GM18909 (cell line): Measurements from ENCODE around the gene RPH3AL.
"Not testable (repeated sequence)": the region's sequence is repeated elsewhere in the genome, so short reads cannot be mapped to it uniquely, and the experiment has no call there.

Experiments
- ATAC-seq: cut with Tn5 transposase; IDR thresholded peaks from one replicate; pipeline ENCODE4 v1.9.1; 2021; ENCODE audit warnings: mild to moderate bottlenecking; ENCODE audit not compliant: unreplicated experiment, poor library complexity

The RPH3AL gene

DNA sequence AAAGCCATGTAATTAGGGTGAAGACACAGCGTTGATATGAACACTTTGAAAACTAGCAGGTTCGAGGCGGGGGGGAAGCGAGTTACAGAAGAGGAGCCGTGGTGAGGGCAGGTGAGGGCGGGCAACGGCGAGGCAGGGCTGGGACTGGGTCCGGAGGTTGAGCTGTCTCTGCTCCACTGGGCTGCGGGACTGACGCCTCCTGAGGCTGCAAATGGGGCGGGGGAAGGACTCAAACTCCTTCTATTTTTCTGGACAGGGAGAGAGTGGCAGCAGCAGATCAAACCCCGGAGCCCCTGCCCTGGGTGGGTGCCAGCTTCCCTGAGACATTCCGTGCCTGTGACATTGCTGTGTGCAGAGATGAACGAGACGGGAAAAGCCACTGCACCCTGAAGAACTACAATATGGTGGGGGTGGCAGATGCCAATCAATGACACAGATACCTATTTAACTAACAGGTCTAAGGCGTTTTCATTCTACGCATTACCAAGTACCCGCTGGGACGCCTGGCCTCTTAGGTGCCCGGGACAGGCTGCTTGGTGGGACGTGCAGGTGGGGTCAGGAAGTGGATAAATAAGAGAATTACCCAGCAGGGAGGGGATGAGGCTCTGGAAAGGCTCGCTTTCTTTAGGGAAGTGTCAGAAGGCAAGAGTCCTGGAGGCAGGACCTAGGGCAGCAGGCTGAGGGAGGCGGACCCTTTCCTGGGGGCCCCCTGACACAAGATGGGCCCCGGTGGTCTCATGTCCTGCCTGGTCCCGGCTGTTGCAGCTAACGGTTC is 30.4 kb downstream of the RPH3AL start:
- no peak for ATAC-seq

GRCh38 chr17:321386-321941 is 31.1 kb downstream of the RPH3AL start:
- ATAC-seq, result no peak

DNA sequence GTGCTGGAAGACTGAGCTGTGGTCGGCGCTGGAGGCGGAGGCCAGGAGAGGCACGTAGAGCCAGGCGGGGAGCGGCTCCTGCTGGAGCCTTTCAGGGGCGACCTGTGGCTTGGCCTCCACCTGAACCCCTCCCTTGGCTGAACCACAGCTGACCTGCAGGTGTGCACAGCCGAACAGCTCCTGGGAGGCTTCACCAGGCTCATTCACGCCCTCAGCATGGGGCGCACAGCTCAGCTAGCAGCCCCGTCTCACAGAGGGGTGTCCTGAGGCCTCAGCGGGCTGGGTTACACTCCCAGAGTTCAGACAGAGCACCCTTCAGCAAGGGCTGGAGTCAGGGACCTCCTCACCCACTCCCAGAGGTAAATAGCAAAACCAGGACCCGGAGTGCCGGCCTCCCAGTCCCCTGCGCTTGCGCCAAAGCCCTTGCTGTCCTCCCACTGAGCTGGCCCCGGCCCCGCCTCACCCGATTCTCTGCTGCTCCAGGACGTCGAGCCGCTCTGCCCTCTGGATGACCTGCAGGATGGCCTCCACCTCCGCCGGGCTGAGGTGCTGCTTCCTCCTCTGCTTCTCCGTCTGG is 31.7 kb downstream of the RPH3AL start:
- ATAC-seq, result no peak

DNA sequence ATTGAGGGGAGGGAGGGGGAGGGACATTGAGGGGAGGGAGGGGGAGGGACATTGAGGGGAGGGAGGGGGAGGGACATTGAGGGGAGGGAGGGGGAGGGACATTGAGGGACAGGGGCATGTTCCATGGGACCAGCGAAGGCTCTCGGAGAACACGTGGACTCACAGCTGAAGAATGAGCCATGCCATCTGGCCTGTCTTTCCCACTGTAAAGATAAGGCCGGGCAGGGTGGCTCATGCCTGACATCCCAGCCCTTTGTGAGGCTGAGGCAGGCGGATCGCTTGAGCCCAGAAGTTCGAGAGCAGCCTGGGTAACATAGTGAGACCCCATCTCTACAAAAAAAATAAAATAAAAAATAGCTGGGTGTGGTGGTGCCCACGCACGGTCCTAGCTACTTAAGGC is 32.5 kb downstream of the RPH3AL start:
- ATAC-seq, result no peak

DNA sequence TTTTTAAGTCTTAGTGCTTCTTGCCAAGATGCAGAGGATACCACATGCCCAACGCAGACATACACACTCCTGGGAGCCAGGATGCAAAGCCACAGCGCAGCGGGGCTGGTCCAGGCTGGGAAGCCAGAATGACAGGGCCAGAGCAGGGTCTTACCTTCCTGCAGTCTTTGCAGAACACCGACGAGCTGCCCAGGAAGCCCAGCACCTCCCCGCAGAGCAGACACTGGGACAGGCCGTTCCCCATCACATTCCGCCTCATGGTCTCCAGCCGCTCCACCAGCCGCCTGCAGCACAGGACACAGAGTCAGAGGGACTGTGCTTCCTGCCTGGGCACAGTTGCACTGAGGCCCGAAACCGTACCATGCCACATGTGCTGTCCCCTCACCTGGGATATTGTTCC is 33.3 kb downstream of the RPH3AL start:
- no peak for ATAC-seq

GRCh38 chr17:317070-317469 is 35.5 kb downstream of the RPH3AL start:
- not testable (repeated sequence) for ATAC-seq

- not testable (repeated sequence) for ATAC-seq
Measured at GRCh38 chr17:315399-315798, 37.2 kb downstream of the RPH3AL start.

GRCh38 chr17:314614-314944 is 38.0 kb downstream of the RPH3AL start:
- ATAC-seq, result not testable (repeated sequence)

DNA sequence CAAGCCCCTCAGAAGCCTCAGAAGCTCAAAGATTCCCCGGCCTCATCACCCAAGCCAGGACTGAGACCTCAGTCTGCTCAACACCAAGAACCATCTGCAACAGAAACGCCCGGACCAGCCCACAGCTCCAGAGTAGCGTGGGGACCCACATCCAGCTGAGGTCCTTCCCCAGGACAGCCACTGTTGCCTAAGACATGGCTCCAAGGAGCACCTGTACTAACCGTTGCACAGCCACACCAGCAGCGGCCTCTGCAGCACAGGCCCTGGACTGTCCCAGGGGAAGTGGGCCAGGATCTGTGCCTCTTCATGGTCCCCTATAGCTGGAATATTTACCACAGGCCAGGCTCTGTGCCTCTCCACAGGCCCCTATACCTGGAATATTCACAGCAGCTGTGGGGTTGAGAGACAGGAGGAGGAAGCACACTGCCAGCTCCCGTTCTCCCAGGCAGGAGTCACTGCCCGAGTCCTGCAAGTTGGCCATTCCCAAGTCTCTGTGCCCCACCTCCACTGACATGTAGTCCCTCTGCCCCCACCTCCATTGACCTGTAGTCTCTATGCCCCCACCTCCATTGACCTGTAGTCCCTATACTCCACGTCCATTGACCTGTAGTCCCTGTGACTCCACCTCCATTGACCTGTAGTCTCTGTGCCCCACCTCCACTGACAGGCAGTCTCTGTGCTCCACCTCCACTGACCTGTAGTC is 38.5 kb downstream of the RPH3AL start:
- ATAC-seq, result no peak

- ATAC-seq, result no peak
Measured at GRCh38 chr17:313231-313630, 39.4 kb downstream of the RPH3AL start.

- ATAC-seq, result no peak
Measured at GRCh38 chr17:312476-313148, 40.0 kb downstream of the RPH3AL start.

- ATAC-seq, result no peak
Measured at GRCh38 chr17:311119-311782, 41.4 kb downstream of the RPH3AL start.

DNA sequence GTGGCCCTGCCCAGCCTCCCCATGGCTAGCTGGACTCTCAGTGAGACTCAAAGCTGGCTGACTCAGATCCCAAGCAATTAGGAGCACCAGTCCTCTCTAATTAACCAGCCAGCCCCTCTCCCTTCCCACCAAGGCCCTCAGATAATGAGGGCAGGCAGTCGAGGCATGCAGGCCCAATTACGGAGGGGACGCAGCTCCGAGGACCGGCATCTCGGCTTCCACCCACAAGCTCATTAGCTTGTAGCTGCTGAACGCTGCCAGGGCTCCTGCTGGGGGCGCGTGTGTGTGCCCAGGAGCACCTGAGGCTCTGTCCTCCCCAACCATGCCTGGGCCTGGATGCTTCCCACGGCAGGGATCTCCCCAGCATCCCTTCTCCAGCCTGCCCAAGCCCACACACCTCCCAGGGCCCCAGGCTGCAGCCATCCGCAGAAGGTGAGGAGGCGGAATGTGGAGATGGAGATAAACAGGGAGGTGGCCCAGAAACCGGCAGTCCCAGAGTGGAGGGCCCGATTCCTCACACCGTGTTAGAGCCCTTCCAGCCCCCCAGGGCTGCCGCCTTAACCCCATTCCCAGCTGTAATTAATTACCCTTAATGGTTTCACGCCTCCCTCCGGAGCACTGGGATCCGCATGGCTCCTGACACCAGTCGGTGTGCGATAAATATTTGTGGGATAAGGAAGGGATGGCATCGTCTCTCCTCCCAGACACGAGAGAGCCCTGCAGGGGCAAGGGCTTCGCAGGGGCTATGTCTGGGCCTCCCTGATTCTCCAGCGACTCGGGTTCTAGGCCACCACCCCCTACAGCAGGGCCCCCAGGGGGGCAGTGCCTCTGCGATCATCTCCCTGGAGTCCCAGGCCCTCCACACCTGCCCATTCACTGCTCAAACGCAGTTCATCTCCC is 42.2 kb downstream of the RPH3AL start:
- ATAC-seq, result no peak

- ATAC-seq, result no peak
Measured at GRCh38 chr17:309361-309888, 43.2 kb downstream of the RPH3AL start.

DNA sequence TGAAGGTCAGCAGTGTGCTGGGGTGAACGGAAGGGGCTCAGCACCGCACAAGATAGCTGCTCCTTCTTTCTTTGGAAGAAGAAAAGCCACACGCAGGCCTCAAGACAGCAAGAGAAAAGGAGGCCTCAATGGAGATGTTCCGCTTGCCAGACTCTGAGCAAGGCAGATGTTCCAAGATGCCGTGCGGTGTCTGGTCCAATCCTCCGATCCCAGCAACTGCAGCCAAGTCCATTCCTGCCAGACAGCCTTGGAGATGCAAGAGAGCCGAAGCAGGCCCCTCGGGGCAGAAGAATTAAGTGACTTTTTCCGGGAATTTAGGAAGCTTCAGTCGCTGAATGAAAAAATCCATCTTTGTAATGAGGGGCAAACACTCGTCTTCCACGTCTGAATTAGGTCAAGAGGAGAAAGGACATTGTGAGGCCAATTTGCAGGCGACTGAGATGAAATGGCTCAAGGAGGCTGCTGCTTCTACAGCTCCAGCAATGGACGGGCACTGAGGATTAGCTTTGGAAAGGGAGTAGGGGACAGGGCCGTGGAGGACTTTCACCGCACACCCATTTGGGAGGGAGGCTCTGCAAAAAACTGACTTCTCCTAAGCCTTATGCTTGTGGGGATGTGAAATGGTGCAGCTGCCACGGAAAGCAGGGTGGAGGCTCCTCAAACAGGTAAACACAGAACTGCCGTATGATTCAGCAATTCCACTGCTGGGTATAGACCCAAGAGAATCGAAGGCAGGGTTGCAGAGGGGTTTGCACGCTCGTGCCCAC is 44.7 kb downstream of the RPH3AL start:
- no peak for ATAC-seq

DNA sequence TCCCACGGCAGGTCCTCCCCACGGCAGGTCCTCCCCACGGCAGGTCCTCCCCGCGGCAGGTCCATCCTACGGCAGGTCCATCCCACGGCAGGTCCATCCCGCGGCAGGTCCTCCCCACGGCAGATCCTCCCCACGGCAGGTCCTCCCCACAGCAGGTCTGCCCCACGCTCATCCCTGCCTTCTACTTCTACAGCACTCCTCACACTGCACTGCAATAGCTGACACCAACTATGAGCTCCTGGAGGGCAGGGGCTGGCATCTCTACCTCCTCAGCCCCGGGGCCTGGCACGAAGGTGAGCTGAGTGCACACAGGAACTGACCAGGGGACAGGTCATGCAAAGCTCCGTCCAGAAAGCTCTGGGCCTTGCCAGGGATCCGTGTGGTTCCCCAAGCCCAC is 45.3 kb downstream of the RPH3AL start:
- ATAC-seq, result no peak

- ATAC-seq, result no peak
Measured at GRCh38 chr17:306536-307294, 45.9 kb downstream of the RPH3AL start.

DNA sequence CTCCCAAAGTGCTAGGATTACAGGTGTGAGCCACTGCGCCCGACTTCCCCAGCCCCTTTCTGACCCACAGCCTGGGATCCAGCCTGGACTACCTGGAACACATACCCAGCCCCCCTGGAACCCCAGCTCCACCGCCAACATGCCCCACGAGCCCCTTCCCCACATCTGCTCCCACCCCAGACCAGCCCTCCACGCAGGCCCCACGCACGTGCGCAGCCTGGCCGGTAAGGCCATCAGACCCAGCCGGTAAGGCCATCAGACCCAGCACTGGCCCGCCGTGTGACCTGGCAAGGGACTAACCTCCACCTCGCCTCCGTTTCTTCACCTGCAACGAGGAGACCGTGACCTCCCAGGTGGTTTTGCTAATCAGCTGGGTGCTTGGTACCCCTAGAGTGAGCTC is 46.5 kb downstream of the RPH3AL start:
- no peak for ATAC-seq
